Gastroesophageal sphincter (tissue), 3 donors: ENCODE measurements around the gene ICAM3.

Experiments used
- CTCF ChIP-seq, 4 experiments: fragments of 200-600 bp in 2 of 4; fragments of 450-650 bp in 2 of 4; sonication (generic) in 1 of 4; IDR thresholded peaks; one replicate each; pipeline ENCODE4 v1.5.1; 2017 to 2019; ENCODE audit warnings: antibody characterized with exemption in 4 of 4, mild to moderate bottlenecking in 2 of 4, moderate library complexity in 2 of 4
- EP300 ChIP-seq: sonication (generic); formaldehyde crosslinking; IDR thresholded peaks from one replicate; pipeline ENCODE4 v1.6.1; 2017; ENCODE audit warnings: antibody characterized with exemption, mild to moderate bottlenecking
- POLR2A ChIP-seq, 2 donors: fragments of 450-650 bp; IDR thresholded peaks; one replicate each; pipeline ENCODE4 v1.6.1; 2017; ENCODE audit warnings: antibody characterized with exemption in 2 of 2, mild to moderate bottlenecking in 2 of 2, moderate library complexity in 1 of 2
- POLR2AphosphoS5 ChIP-seq: sonication (generic); formaldehyde crosslinking; IDR thresholded peaks from one replicate; pipeline ENCODE4 v1.6.1; 2017; ENCODE audit warnings: antibody characterized with exemption

- no peak for TF ChIP-seq CTCF (IDR thresholded peaks at IDR 0.05)
- no peak for TF ChIP-seq POLR2A (IDR thresholded peaks at IDR 0.05)
- no peak for TF ChIP-seq POLR2AphosphoS5
- TF ChIP-seq EP300 = no peak
Observed at GRCh38 chr19:10318807-10319682, 20.4 kb downstream of the ICAM3 start.
